ENCODE data around the gene ZNF823.

Gene ZNF823

GRCh38 chr19:11737964-11738745 lies 591 bp downstream of the ZNF823 start:
- DNase-seq (ENCODE audit: insufficient read length, low spot score) (no peak), FAIRE-seq (no peak)

DNA sequence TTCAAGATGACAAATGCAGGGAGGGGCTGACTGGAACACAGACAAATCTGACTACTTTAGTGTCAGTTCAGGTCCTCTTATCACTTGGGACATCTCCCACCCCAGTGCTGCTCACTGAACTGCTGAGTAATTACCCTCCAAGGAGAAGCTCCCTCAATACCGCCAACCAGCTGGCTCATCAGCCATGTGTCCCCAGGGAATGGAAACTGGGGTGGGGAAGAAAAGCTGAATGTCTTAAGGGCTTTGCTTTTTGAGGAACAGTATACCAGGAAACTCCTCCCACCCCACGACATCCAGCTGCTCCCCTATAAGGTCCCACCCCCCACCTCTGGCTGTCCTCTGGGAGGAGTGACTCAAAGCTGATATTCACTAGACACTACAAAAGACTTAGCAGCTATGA lies 2.0 kb downstream of the ZNF823 start:
- DNase-seq (ENCODE audit: insufficient read length, low spot score) (peak; percentile 36), FAIRE-seq (no peak)

- FAIRE-seq = no peak
- no peak for DNase-seq (ENCODE audit: insufficient read length, low spot score)
These were observed 3.4 kb downstream of the ZNF823 start for GRCh38 chr19:11735375-11735774.

DNA sequence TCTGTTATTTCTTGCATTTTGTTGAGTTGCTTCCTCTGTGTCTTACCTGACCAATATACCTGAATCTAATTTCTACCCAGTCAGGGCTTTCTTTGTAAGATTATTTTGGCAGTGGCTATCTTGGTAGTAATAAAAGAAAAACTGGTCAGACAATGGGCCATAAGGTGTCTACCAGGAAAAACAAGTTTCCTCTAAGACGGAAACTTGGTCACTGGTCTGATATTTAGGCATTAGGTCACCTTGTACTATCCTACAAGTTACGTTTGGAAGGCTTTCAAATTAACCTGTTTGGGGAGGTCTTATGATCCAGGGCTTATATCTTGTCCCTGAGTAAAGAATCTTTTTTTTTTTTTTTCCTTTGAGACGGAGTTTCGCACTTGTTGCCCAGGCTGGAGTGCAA lies 9.2 kb downstream of the ZNF823 start:
- FAIRE-seq (no peak), DNase-seq (ENCODE audit: insufficient read length, low spot score) (no peak)

DNA sequence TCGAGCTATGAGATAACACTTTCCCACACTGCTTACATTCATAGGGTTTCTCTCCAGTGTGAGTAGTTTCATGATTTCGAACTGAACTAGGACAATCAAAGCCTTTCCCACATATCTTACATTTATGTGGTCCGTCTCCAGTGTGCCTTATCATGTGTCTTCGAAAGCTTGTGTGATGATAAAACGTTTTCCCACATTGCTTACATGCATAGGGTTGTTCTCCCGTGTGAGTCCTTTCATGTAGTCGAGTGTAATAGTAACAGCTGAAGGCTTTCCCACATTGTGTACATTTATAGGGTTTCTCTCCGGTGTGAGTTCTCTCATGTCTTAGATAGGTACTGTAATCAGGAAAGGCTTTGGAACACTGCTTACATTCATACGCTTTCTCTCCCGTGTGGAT lies 16.3 kb downstream of the ZNF823 start:
- FAIRE-seq (no peak), DNase-seq (ENCODE audit: insufficient read length, low spot score) (no peak)

DNA sequence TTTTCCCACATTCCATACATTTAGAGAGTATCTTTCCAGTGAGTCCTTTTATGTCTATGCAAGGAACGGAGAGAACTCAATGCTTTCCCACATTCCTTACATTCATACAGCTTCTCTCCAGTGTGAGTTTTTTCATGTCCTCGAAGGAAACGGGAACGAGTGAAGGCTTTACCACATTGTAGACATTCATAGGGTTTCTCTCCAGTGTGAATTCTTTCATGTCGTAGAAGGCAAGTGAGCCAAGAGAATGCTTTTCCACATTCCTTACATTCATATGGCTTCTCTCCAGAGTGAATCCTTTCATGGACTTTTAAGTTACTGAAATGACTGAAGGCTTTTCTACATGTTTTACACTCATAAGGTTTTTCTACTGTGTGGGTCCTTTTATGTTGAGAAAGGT lies 17.1 kb downstream of the ZNF823 start:
- FAIRE-seq = no peak

DNA sequence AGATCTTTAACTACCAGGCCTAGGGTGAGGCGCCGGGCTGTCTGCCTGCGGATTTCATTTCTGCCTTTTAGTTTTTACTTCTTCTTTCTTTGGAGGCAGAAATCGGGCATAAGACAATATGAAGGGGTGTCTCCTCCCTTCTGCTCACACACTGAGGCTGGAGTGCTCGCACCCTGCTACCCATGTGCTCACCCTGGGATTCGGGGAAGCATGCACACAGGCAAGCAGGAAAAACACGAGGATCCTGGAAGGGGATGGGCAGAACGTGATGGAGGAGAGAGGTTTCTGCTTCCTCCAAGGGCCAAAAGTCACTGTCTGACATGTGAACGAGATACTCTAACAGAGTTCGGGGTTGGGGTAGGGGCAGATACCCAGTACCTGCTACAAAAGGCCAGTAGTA lies 28.4 kb downstream of the ZNF823 start:
- FAIRE-seq = no peak
- DNase-seq (ENCODE audit: insufficient read length, low spot score) = no peak

More for the DNA sequence above, 17.1 kb downstream of the ZNF823 start:
- no peak for DNase-seq (ENCODE audit: insufficient read length, low spot score)

- DNase-seq (ENCODE audit: insufficient read length, low spot score) = no peak
- no peak for FAIRE-seq
These were observed 30.3 kb downstream of the ZNF823 start for GRCh38 chr19:11708457-11708856.

- FAIRE-seq = no peak
- DNase-seq (ENCODE audit: insufficient read length, low spot score) = no peak
These were observed 33.3 kb downstream of the ZNF823 start for GRCh38 chr19:11705474-11705873.

DNA sequence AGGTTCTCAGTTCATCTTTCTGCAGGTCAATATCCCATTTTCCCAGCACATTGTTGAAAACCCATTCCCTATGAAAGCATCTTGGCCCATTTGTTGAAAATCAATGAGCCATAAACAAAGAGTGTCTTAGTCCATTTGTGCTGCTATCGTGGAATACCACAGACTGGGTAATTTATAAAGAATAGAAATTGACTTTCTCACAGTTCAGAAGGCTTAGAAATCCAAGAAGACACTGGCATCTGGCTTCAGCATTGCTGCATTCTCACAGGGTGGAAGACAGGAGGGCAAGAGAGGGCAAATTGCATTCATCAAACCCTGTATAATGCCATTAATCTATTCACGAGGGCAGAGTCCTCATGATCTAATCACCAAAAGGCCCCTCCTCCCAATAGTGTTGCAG lies 34.1 kb downstream of the ZNF823 start:
- FAIRE-seq (no peak), DNase-seq (ENCODE audit: insufficient read length, low spot score) (no peak)

- peak; percentile 51 for DNase-seq (ENCODE audit: insufficient read length, low spot score)
- FAIRE-seq = peak; percentile 52
These were observed 38.6 kb downstream of the ZNF823 start for GRCh38 chr19:11699931-11700794.

- FAIRE-seq (no peak), DNase-seq (ENCODE audit: insufficient read length, low spot score) (no peak)
These were observed 40.5 kb downstream of the ZNF823 start for GRCh38 chr19:11698231-11698630.

- no peak for FAIRE-seq
- no peak for DNase-seq (ENCODE audit: insufficient read length, low spot score)
These were observed 41.4 kb downstream of the ZNF823 start for GRCh38 chr19:11697284-11697855.

DNA sequence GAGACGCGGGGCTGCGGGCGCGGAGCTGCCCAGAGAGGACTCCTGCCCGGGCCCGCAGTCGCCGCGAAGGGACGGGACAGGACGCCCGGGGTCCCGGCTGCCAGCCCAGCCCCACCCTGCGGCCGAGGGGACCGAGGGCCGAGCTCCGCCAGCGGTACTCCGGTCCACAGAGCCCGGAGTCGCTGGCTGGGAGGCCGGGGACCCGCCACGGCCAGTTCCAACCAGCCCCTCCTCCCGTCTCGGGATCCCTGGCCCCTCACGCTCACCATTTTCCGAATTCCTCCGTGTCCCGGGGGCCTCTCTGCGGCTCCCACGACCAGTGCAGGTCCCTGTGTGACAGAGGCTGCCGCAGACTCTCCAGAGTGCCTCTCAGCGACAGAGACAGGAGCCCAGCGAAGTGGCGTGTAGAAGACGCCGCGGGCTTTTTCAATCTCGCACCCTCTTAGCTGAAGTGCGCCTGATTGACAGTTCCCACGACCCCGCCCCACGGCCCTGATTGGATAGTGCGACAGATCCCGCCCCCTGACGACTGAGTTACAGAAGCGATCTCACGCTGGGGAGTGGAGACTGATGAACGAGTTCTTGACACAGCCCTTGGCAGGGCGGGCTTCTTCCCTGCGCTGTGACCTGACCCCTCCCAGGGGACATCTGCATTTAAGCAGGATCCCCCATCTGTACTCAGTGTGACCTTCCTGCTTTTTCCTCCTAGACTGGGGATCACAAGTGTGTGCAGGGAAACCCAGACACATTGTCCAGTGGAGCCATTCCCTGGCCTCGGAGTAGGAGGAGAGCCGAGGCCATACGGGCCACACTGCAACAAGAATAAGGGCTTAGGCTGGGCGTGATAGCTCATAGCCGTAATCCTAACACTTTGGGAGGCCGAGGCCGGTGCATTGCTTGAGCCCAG lies 44.0 kb downstream of the ZNF823 start:
- FAIRE-seq = peak; percentile 98

DNA sequence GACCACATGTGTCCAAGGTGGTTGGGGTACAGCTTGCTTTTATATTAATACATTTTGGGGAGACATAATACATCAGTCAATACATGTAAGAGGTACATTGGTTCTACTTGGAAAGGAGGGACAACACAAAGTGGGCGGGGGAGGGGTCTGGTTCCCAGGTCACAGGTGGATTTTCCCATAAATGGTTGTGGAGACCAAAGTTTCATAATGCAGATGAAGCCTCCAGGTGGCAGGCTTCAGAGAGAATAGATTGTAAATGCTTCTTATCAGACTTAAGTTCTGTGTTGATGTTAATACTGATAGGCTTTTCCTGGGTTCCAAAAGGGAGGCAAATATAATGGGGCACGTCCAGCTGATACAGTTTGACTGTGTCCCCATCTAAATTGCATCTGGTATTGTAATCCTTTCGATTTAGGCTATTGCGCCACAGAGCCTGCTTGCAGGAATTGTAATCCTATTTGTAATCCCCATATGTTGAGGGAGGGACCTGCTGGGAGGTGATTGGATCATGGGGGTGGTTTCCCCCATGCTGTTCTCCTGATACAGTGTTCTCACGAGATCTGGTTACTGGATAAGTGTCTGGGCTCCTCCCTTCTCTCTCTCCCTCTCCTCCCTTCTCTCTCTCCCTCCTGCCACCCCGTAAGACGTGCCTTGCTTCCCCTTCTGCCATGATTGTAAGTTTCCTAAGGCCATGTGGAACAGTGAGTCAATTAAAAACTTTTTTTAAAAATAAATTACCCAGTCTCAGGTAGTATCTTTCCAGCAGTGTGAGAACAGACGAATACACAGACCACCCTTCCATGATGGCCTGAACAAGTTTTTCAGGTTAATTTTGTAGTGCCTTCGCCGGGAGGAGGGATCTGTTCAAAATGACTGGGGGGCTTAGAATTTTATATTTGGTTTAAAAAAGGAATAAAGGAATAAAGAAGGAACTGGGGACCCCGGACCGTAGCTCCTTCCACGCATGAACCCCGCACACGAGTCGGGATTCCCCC lies 44.9 kb downstream of the ZNF823 start:
- DNase-seq (ENCODE audit: insufficient read length, low spot score) = peak; percentile 53
- FAIRE-seq = no peak

More for the DNA sequence above, 44.0 kb downstream of the ZNF823 start:
- peak; percentile 96 for DNase-seq (ENCODE audit: insufficient read length, low spot score)

DNA sequence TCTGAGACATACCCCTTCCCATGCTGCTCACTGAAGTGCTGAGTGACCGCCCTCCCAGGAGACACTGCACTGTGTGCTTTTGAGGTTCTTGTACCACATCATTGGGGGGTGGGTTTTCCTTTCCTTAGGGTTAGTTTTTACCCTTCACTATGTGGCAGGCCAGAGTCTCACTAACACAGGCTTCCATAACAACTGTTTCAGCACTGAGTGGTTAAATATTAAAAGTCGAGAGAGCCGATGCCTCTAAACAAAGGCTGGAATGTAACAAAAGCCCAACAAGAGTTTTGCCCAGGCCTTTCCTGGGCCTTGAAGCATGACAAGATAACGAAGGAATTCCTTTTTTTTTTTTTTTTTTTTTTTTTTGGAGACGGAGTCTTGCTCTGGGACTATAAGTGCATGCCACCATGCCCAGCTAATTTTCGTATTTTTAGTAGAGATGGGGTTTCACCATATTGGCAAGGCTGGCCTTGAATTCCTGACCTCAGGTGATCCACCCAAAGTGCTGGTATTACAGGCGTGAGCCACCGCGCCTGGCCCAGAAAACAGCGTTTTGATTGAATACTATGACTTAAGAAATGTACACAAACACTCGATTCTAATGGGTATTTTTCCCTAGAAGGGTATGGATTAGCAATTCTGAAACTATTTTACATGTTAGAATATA lies 46.5 kb downstream of the ZNF823 start:
- FAIRE-seq = no peak
- DNase-seq (ENCODE audit: insufficient read length, low spot score) = no peak

GRCh38 chr19:11685676-11686650 lies 52.8 kb downstream of the ZNF823 start:
- FAIRE-seq = no peak
- DNase-seq (ENCODE audit: insufficient read length, low spot score) = no peak
